Gastroesophageal sphincter (tissue), 3 donors: Measurements from ENCODE around the gene DOCK2.

Source experiments
- CTCF ChIP-seq, 4 experiments: fragments of 200-600 bp in 2 of 4; fragments of 450-650 bp in 2 of 4; sonication (generic) in 1 of 4; IDR thresholded peaks; one replicate each; pipeline ENCODE4 v1.5.1; 2017 to 2019; ENCODE audit warnings: antibody characterized with exemption in 4 of 4, mild to moderate bottlenecking in 2 of 4, moderate library complexity in 2 of 4
- POLR2AphosphoS5 ChIP-seq: sonication (generic); formaldehyde crosslinking; IDR thresholded peaks from one replicate; pipeline ENCODE4 v1.6.1; 2017; ENCODE audit warnings: antibody characterized with exemption

- TF ChIP-seq CTCF (IDR thresholded peaks at IDR 0.05) (no peak), POLR2AphosphoS5 (no peak)
Measured at GRCh38 chr5:169871826-169872490, 234.9 kb downstream of the DOCK2 start.
